SHP77 treated with DMSO at 0.1 percent for 48 hours (cell line): ENCODE results near the gene PSTPIP1.

Experiments
- DNase-seq: peaks from one replicate; lab custom pipeline; 2025; lab: John Stamatoyannopoulos, UW

PSTPIP1 gene

GRCh38 chr15:76978522-76979330, 16.2 kb upstream of the PSTPIP1 start:
- DNase-seq: no peak

- no peak for DNase-seq
These were observed 15.5 kb upstream of the PSTPIP1 start for GRCh38 chr15:76979331-76979925.

- DNase-seq: no peak
These were observed 14.9 kb upstream of the PSTPIP1 start for GRCh38 chr15:76979996-76980520.

- DNase-seq: no peak
These were observed 12.6 kb upstream of the PSTPIP1 start for GRCh38 chr15:76982356-76982755.

DNA sequence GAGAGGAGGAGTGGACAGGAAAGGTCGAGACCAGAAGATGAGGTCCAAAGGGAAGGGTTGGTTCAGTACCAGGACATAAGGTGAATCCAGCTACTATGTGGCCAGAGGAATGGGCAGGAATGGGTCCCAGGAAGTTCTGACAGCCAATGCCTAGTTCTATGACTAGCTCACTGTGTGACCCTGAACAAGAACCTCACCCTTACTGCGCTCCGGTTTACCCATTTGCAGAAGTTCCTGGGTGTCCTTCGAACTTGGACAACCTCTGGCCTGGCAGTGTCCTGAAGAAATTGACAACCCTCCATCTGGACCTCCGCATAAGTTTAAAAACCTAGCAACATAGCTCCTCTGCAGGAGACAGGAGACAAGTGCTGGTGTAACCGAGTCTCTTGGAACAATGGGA, 12.2 kb upstream of the PSTPIP1 start:
- no peak for DNase-seq

DNA sequence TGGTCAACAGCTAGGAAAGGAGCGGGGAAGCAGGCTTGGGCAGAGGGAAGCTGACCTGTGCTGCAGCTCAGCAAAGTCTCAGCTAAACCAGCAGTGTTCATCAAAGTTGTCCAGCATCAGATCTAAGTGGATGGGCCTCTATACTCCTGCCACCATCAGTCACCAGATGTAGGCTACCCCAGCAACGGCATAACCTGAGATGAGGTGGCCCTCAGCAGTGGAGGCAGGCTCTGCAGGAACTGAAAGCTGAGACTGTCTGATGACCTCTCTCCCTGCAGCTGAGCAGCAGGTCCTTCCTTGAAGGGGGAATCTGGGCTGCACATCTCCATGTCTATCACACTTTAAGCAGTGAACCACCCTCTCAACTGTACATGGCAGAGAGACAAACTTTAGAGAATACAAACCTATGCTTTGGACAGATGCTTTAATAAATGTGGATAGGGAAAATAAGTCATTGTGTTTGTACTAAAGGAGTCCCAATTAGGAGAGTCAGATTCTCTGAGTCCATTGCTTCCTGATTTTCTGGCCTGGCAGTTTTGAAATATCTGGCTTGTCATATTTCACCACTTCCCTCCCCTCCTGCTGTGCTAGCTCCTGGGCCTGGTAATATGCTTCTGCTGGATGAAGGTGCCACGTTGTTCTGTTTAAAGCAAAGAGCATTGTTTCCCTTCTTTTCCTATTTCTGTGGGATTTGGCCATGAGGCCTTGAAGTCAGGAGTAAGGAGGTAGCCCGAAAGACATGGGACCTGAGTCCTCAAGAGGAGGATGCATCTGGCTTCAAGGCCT, 11.1 kb upstream of the PSTPIP1 start:
- no peak for DNase-seq

DNA sequence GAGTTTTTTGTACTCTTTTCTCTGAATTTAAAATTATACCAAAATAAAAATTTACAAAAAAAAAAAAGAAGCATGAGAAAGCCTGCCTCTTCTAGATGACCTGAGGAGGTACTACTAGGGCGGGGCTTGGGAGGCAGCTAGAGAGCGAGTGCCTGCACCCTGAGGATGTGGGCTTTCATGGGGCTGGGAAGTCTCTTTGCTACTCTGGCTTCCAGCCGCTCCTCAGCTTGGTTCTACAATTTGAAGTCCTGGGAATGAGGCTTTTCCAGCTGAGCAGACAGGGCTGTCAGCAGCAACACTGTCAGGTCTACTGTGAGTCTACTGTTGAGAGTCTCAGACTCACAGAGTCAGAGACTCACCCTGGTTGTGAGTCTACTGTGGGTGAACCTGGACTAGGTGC, 8.2 kb upstream of the PSTPIP1 start:
- DNase-seq: no peak

DNA sequence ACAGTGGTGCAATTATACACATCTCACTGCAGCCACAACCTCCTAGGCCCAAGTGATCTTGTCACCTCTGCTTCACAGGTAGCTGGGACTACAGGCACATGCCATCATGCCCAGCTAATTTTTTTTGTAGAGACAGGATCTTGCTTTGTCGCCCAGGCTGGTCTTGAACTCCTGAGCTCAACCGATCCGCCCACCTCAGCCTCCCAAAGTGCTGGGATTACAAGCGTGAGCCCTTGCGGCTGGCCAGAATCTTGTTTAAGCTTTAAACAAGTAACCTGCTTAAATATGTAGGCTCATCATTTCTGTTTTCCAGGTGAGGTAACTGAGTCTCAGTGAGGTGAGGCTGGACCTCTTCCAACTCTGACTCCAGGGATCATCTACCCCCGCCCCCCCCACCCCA, 7.7 kb upstream of the PSTPIP1 start:
- no peak for DNase-seq

DNA sequence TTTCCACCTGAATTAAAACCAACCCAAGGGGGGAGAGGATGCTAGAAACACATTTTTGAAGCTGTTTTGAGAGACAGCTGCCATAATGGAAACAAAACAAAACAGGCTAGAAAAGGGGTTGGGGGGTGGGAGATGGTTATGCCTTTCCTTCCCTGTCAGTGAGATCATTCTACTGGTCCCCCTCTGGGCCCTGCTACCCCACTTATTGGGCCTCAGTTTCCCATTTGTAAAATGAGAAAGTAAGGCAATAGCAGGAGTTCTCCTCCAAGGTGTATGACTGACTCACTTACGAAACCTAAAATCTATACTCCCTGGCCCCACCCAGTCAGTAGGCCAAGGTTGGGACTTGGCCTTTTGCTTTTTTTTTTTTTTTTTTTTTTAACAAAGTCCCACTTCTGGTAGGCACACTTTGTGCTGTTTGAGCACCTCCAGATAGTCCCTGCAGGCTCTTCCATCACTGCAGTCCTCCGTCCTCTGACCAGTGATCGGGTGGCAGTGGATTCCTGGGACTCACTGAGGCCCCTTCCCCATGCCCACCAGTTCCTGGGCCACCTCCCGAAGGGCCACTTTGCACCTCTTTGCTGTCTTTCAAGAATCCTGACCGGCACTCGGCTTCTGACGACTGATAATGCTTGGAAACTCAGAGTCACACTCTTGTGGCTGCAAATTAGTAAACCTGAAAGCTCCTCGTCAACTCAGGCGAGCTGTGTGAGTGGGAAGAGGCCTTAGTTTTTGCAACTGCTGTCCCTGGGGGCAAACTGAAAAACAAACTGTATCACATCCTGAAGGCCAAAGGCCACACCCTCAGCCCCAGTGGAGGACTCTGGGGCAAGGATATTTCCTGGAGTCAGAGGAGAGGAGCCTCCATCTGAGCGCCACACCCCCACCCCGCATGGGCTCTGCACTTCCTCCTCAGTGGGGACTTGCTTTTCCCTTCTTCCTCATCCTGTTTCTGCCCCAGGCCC, 6.7 kb upstream of the PSTPIP1 start:
- DNase-seq: no peak

GRCh38 chr15:76988867-76989780, 5.8 kb upstream of the PSTPIP1 start:
- DNase-seq: no peak

DNA sequence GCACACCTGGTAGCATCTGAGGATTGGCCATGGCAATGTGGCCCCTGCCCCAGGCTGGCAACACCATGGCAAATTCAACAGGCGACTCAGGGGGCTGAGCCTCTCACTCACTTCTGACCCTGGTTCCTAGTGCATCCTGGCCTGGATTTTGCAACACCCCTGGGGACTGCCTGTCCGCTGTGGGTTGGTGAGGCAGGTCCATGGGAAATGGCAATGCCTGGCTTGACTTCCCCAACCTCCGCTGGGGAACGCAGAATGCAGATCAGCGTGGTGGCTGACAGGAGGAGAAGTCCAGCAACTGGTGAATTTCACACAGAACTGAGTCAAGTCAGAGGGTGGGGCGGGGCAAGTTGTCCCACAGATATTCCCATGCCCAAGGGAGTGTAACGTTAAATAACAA, 3.9 kb upstream of the PSTPIP1 start:
- no peak for DNase-seq

DNA sequence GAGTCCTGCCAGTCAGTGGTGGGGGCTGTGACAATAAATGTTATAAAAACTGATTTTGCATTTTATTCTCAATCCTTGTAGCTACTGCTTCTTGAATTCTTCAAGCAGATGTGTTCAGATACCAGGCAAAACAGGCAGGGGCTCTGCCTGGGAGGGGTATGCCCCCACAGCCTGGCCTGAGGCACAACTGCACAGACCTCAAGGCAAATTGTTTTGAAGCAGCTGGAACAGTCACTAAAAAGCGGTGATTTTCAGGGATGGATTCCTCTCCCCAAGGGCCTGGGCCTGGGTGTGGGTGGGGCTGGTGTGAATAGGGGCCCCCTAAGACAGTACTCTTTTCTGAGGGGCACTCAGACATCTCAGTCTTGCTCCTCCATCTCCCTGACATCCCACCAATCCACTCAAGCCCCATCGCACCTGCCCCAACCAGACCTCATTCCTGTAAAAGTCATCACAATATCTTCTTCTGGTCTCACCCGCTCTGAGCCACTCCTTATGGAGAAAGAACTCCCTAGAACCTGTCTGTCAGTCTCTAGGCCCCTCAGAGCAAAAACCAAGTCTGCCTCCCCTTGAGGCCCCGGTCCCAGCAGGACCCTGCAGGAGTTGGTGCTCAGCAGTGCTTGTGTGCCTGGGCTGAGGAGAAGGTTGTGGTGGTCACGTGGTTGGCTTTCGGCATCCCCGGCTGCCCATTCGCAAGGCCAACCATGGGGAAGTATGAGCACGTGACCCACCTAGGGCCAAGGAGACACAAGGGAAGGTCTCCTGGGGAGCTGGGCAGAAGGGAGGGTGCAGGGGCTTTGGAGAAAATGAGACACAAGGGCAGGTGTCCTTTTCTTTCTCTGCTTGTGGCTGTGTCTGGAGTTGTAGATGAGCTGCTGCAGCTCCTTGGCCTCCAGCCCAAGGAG, 2.9 kb upstream of the PSTPIP1 start:
- DNase-seq: no peak

DNA sequence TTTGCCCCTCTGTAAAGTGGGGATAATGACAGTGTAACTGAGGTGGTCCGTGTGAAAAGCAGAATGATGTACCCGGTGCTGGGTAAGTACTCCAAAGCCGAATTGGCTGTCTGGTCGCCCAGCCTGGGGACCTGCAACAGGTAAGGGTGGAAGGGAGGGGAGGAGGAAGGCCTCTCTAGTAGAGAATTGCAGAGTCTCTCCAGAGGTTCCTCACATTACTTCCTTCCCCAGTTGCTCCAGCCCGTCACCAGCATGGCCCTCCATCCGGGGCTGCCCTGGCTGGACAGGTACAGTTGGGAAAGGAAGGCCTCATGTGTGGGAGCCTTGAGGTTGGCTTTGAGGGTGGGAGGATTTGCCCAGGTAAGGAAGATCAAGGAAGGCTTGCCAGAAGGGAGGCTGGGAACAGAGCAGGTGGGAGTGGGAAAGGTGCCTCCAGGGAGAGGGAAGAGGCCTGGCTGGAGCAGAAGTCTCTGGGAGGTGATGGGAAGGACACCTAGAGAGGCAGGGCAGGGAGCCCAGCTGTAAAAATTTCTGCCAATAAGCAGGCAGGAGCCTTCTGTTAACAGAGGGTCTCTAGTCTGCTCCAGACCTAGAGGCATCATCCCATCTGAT, 1.7 kb upstream of the PSTPIP1 start:
- DNase-seq: no peak

DNA sequence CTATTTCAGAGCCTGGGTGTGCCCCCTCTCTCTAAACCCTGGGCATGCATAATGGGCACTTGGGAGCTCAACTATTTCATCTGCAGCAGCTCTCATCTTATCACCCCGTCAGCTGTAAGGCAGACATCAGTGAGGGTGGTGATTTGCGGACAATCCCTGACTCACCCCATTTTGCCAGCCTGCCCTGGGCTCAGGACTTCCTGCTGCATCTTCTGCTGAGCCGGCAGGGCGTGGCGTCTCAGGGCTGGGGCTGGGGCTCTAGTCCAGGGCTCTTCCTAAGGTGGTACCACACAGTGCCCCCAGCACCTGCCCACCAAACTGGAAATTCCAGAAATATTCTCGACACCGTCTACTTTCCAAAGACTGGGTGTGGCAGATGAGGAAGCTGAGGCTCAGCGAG, 925 bp upstream of the PSTPIP1 start:
- no peak for DNase-seq

GRCh38 chr15:76994496-76994895, 430 bp upstream of the PSTPIP1 start:
- DNase-seq: no peak

- no peak for DNase-seq
These were observed 1.2 kb downstream of the PSTPIP1 start for GRCh38 chr15:76996076-76996525.

DNA sequence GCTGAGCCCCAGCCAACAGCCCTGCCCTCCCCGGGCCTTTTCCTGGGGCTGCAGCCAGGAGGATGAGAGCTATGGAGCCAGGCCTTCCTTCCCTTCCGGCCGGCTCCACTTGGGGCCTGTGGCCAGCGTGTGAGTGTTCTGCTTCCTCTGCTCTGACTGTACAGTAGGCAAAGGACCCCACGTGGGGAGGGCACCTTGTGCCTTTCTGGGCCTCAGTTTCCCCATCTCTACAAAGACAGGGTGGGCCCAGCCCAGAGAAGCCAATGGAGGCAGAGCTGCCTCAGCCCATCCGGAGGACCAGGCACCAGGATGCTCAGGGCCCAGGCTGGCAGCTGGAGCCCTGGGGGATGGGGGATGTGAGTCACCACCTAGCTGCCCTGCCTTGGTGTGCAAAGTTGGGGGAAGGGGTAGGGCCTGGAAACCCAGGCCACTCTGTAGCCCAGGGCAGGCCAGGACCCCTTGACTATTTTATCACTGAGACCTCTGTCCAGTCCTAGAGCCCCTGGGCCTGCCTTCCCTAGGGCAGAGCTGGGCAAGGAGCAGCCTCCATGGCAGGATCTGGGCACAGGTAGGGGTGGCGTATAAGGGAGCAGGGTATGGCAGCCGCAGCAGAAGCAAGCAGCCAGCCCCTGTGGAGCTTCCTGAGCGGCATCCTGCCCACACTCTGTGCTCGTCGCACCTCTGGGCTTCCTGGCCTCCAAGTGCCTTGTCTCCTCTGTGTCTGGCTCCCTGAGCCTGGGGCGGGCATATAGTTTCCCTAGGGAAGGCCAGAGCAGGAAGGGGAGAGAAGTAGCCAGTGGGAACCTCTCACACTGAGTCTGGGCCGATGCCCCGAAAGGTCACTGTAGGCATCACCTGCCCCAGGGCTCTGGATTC, 1.8 kb downstream of the PSTPIP1 start:
- no peak for DNase-seq
